HG03342 (cell line): ENCODE data around the gene PLEKHM3.

Experiments used
- ATAC-seq: cut with Tn5 transposase; IDR thresholded peaks from one replicate; pipeline ENCODE4 v1.9.1; 2021; ENCODE audit warnings: mild to moderate bottlenecking, moderate library complexity; ENCODE audit not compliant: unreplicated experiment

The PLEKHM3 gene

GRCh38 chr2:207995887-207996286, 29.4 kb downstream of the PLEKHM3 start:
- ATAC-seq: no peak

GRCh38 chr2:207993151-207993763, 32.1 kb downstream of the PLEKHM3 start:
- ATAC-seq: peak; percentile 87

- ATAC-seq: no peak
These were observed 33.4 kb downstream of the PLEKHM3 start for GRCh38 chr2:207991944-207992343.

GRCh38 chr2:207990784-207991183, 34.5 kb downstream of the PLEKHM3 start:
- no peak for ATAC-seq

- ATAC-seq: no peak
These were observed 36.4 kb downstream of the PLEKHM3 start for GRCh38 chr2:207988975-207989374.

- ATAC-seq: no peak
These were observed 38.2 kb downstream of the PLEKHM3 start for GRCh38 chr2:207987025-207987716.

GRCh38 chr2:207984765-207985480, 40.4 kb downstream of the PLEKHM3 start:
- no peak for ATAC-seq

- peak; percentile 73 for ATAC-seq
These were observed 41.7 kb downstream of the PLEKHM3 start for GRCh38 chr2:207983641-207984042.

GRCh38 chr2:207978177-207978948, 47.0 kb downstream of the PLEKHM3 start:
- no peak for ATAC-seq

GRCh38 chr2:207975921-207976320, 49.4 kb downstream of the PLEKHM3 start:
- ATAC-seq: no peak

- no peak for ATAC-seq
These were observed 51.1 kb downstream of the PLEKHM3 start for GRCh38 chr2:207974216-207974605.

- ATAC-seq: no peak
These were observed 54.5 kb downstream of the PLEKHM3 start for GRCh38 chr2:207970826-207971180.

- ATAC-seq: no peak
These were observed 55.0 kb downstream of the PLEKHM3 start for GRCh38 chr2:207970147-207970825.

- ATAC-seq: no peak
These were observed 56.1 kb downstream of the PLEKHM3 start for GRCh38 chr2:207969249-207969648.

GRCh38 chr2:207967121-207967520, 58.2 kb downstream of the PLEKHM3 start:
- no peak for ATAC-seq

- no peak for ATAC-seq
These were observed 64.4 kb downstream of the PLEKHM3 start for GRCh38 chr2:207960911-207961310.

GRCh38 chr2:207960090-207960489, 65.2 kb downstream of the PLEKHM3 start:
- ATAC-seq: no peak

- no peak for ATAC-seq
These were observed 68.6 kb downstream of the PLEKHM3 start for GRCh38 chr2:207956771-207957170.

- ATAC-seq: no peak
These were observed 69.9 kb downstream of the PLEKHM3 start for GRCh38 chr2:207955456-207955855.

- no peak for ATAC-seq
These were observed 72.0 kb downstream of the PLEKHM3 start for GRCh38 chr2:207953354-207953753.
